Keratinocyte (primary cell): ENCODE data around the gene CNTF. TPM values are rescaled to one million over a fixed set of nuclear protein-coding genes. Genes with fewer than 3 reads are reported as not detected.

ENCODE experiments used
- DNase-seq: peaks from one replicate; pipeline ENCODE4 v3.0.0-alpha.2; 2011; ENCODE audit warnings: low read depth, missing footprints, low spot score
- FAIRE-seq: peaks from 2 replicates; lab custom pipeline; 2011; peaks lifted over from hg19 to GRCh38; lab: Jason Lieb, UNC
- H2AFZ ChIP-seq: 2 replicates; pipeline ENCODE4 v1.6.0; 2012; ENCODE audit warnings: low read length, control low read depth, inconsistent platforms; ENCODE audit not compliant: control insufficient read depth
- H3K27ac ChIP-seq: 2 replicates; pipeline ENCODE4 v1.5.1; 2011; ENCODE audit warnings: low read length; ENCODE audit not compliant: control insufficient read depth, insufficient read depth
- H3K27me3 ChIP-seq: 3 replicates; pipeline ENCODE4 v1.6.0; 2011; ENCODE audit warnings: low read length; ENCODE audit not compliant: control insufficient read depth, insufficient read depth; ENCODE audit errors: extremely low read depth
- H3K36me3 ChIP-seq, 2 experiments: 2 replicates in 1 of 2; 3 replicates in 1 of 2; pipeline ENCODE4 v1.5.1; 2011; ENCODE audit warnings: low read length in 2 of 2, mild to moderate bottlenecking in 1 of 2; ENCODE audit not compliant: control insufficient read depth in 2 of 2, insufficient read depth in 2 of 2; ENCODE audit errors: extremely low read depth in 1 of 2
- H3K4me1 ChIP-seq: 3 replicates; pipeline ENCODE4 v1.5.1; 2011; ENCODE audit warnings: low read length; ENCODE audit not compliant: control insufficient read depth, insufficient read depth; ENCODE audit errors: extremely low read depth
- H3K4me2 ChIP-seq: 3 replicates; pipeline ENCODE4 v1.6.0; 2011; ENCODE audit warnings: low read depth, low read length; ENCODE audit not compliant: control insufficient read depth, insufficient read depth; ENCODE audit errors: extremely low read depth
- H3K4me3 ChIP-seq, 3 experiments: fragments of 200-600 bp in 1 of 3; sonication (generic) in 1 of 3; 2 replicates in 2 of 3; 3 replicates in 1 of 3; pipeline ENCODE4 v1.5.1; 2011 to 2016; ENCODE audit warnings: low read length in 3 of 3, mild to moderate bottlenecking in 3 of 3, control low read depth in 2 of 3, inconsistent platforms in 1 of 3, low read depth in 1 of 3, mixed read lengths in 1 of 3, mixed run types in 1 of 3, moderate library complexity in 1 of 3; ENCODE audit not compliant: control insufficient read depth in 2 of 3, insufficient read depth in 2 of 3; ENCODE audit errors: extremely low read depth in 1 of 3
- H3K79me2 ChIP-seq: 2 replicates; pipeline ENCODE4 v1.6.0; 2012; ENCODE audit warnings: low read length; ENCODE audit not compliant: control insufficient read depth, insufficient read depth
- H3K9ac ChIP-seq: 3 replicates; pipeline ENCODE4 v1.6.0; 2011; ENCODE audit warnings: low read length; ENCODE audit not compliant: control insufficient read depth, insufficient read depth; ENCODE audit errors: extremely low read depth
- H3K9me1 ChIP-seq: 3 replicates; pipeline ENCODE4 v1.6.0; 2011; ENCODE audit warnings: low read length; ENCODE audit not compliant: control insufficient read depth, insufficient read depth; ENCODE audit errors: extremely low read depth
- H3K9me3 ChIP-seq: 2 replicates; pipeline ENCODE4 v1.5.1; 2012; ENCODE audit warnings: low read depth, low read length; ENCODE audit not compliant: control insufficient read depth
- H4K20me1 ChIP-seq: 3 replicates; pipeline ENCODE4 v1.6.0; 2011; ENCODE audit warnings: low read length; ENCODE audit not compliant: control insufficient read depth, insufficient read depth; ENCODE audit errors: extremely low read depth
- CTCF ChIP-seq, 3 experiments: IDR thresholded peaks in 1 of 3; conservative IDR thresholded peaks in 1 of 3; optimal IDR thresholded peaks in 1 of 3; 2 replicates in 2 of 3; 3 replicates in 1 of 3; pipeline versions ENCODE3 to v1.5.1; 2011; ENCODE audit warnings: low read length in 3 of 3, mild to moderate bottlenecking in 3 of 3, moderate library complexity in 2 of 3, control low read depth in 1 of 3, inconsistent platforms in 1 of 3; ENCODE audit not compliant: insufficient read depth in 2 of 3; ENCODE audit errors: extremely low read depth in 1 of 3
- EZH2 ChIP-seq: IDR thresholded peaks from one replicate; pipeline ENCODE4 v1.6.1; 2012; ENCODE audit warnings: inconsistent platforms, mild to moderate bottlenecking, low read length, moderate library complexity
- dilution Hi-C: fragments of 300-500 bp; cut with MboI; formaldehyde crosslinking; loops from one replicate; pipeline ENCODE4 v1.7.0; 2020; ENCODE audit warnings: low sequenced_read_pairs; ENCODE audit not compliant: extremely low pct_ligation_motif_present
- polyA plus RNA-seq, 5 experiments: library from polyadenylated mRNA; depleted of rRNA in 3 of 5; stranded (reverse) in 3 of 5; stranded (forward) in 1 of 5; unstranded in 1 of 5; fragments of >200 nt; gene quantifications; 1 replicate in 1 of 5; 2 replicates in 3 of 5; 3 replicates in 1 of 5; pipeline versions ENCODE4 v1.2.1 to v1.2.3, GENCODE V29; 2011 to 2012; ENCODE audit warnings: missing spikeins in 2 of 5, low read depth in 1 of 5, low replicate concordance in 1 of 5

CNTF gene
- polyA plus RNA-seq, 1 donor (not counting 4 experiments of a cell fraction or from before 2014, with no cell fraction given), result 1.9 TPM

GRCh38 chr11:58658623-58659022 is 36.2 kb downstream of the CNTF start:
- Histone ChIP-seq H2AFZ (no peak overlapping the region), H3K9me3 (no peaks in the 10 kb centered on the region), H3K4me2 (no peak overlapping the region), H3K79me2 (no peaks in the 10 kb centered on the region), H4K20me1 (no peaks in the 10 kb centered on the region), H3K4me3 (no peak overlapping the region), H3K36me3 (no peaks in the 10 kb centered on the region), H3K27ac (peak overlapping the region; percentile 23), H3K27me3 (no peaks in the 10 kb centered on the region), H3K9me1 (no peaks in the 10 kb centered on the region), H3K4me1 (peaks cover 13% of the 10 kb centered on the region), H3K9ac (no peak overlapping the region)
- FAIRE-seq, result peak; percentile 81
- TF ChIP-seq EZH2, result no peak
- TF ChIP-seq CTCF (optimal IDR thresholded peaks at IDR 0.05 in 1 of 3, IDR thresholded peaks at IDR 0.05 in 1 of 3, conservative IDR thresholded peaks at IDR 0.05 in 1 of 3; ENCODE audit: extremely low read depth in 1 of 3, insufficient read depth in 2 of 3, low read length in 3 of 3), result no peak
- dilution Hi-C loops, result no loop called here
- no peak for DNase-seq

GRCh38 chr11:58659404-58659803 is 36.9 kb downstream of the CNTF start:
- Histone ChIP-seq H3K27me3 (no peaks in the 10 kb centered on the region), H3K36me3 (no peaks in the 10 kb centered on the region), H3K79me2 (no peaks in the 10 kb centered on the region), H3K9me1 (no peaks in the 10 kb centered on the region), H3K27ac (peak overlapping the region; percentile 23), H3K9ac (no peak overlapping the region), H3K4me3 (no peak overlapping the region), H3K9me3 (no peaks in the 10 kb centered on the region), H2AFZ (no peak overlapping the region), H3K4me2 (no peak overlapping the region), H3K4me1 (peaks cover 13% of the 10 kb centered on the region), H4K20me1 (no peaks in the 10 kb centered on the region)
- DNase-seq, result no peak
- dilution Hi-C loops, result no loop called here
- peak; percentile 13 for FAIRE-seq
- TF ChIP-seq CTCF (optimal IDR thresholded peaks at IDR 0.05 in 1 of 3, IDR thresholded peaks at IDR 0.05 in 1 of 3, conservative IDR thresholded peaks at IDR 0.05 in 1 of 3; ENCODE audit: extremely low read depth in 1 of 3, insufficient read depth in 2 of 3, low read length in 3 of 3) (no peak), EZH2 (no peak)
